Measurements from ENCODE around the gene FOCAD.
A peak's percentile ranks its signal among the peaks of the same experiment; 100 is the strongest.
"Not testable (repeated sequence)": the region's sequence is repeated elsewhere in the genome, so short reads cannot be mapped to it uniquely, and the experiment has no call there.

FOCAD gene

DNA sequence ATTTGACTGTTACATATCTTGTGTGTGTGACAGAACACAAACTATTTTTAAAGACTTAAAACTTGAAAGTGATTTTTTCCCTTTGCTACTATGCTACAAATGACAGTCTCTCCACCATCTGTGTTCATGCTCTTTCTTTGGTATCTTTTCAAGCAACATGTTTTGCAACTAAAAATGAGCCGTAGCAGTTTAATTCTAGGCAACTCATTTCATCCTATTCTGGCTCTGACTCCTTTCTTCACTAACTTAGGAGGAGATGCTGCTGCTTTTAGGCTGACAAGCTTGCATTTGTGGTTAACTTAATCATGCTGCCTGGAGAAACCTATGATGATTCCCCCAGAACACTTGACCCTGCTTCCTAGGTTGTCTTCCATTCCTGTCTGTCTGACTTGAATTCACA lies 246.8 kb downstream of the FOCAD start:
- no peaks in the 10 kb centered on the region for H3K27me3 Mint-ChIP-seq
- ATAC-seq (replicated peaks), result no peak
- no peak overlapping the region for H3K4me3 Mint-ChIP-seq
- H3K4me1 Mint-ChIP-seq, result no peaks in the 10 kb centered on the region
- no peaks in the 10 kb centered on the region for H3K9me3 Mint-ChIP-seq
- H3K27ac Mint-ChIP-seq, result no peak overlapping the region
- DNase-seq, result no peak
- H3K36me3 Mint-ChIP-seq, result peaks cover 9 to 17% of the 10 kb centered on the region in 2 donors

DNA sequence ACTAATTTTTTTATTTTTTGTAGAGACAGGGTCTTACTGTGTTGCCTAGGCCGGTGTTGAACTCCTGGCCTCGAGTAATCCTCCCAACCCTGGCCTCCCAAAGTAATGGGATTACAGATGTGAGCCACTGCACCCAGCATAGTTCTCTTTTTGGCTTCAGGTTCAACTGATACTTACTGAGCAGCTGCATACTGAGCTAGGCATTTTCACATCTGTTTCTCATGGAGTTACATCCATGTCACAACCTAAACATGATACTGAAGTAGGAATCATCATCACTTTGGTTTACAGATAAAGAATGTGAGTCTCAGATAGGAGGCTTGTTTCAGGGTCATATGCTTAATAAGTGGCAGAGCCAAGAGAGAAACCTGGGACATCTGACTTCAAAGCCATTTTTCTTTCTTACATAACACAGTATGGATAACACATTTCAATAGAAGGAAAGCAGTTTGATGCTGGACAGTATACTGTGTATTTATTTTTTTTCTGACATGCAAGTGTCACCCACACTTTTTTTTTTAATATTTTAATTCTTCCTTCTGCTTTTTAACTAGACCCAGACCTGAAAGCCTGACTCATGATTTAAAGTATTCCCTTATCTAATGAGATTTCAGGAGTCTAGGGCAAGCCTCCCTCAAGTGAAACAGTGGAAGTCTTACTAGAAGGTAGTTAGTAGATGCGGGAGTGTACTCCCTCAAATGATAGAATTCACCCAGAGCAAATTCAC lies 256.6 kb downstream of the FOCAD start:
- Mint-ChIP-seq H3K4me1 (peaks cover 0 to 2% of the 10 kb centered on the region in 2 donors), H3K9me3 (no peaks in the 10 kb centered on the region), H3K36me3 (peaks cover 4 to 9% of the 10 kb centered on the region in 2 donors), H3K27ac (no peak overlapping the region), H3K27me3 (no peaks in the 10 kb centered on the region), H3K4me3 (no peak overlapping the region)
- ATAC-seq (replicated peaks) (peak; percentile 42 to 44), DNase-seq (no peak)

DNA sequence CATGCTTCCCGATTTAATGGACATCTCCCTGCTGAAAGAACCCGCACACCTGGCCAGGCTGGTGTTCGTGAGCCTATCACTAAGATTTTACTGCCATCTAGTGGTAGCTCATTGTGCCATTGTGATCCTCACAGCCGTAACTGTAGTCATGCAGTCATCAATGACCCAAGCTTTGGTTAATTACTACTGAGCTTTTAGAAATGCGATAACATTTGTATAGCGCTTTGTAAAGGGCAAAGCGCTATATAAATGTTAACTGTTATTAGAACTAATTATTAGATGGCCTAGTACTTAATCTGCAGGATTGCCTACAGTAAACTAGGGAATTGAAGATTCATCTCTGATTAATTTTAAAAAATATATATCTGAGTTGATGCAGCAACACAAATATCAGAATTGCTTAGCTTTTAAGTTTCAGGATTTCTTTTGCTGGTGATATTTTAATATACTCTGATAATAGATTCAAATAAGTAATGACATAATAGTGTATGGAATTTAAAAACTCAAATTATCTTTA lies 257.2 kb downstream of the FOCAD start:
- DNase-seq (peak; percentile 42), ATAC-seq (replicated peaks) (peak; percentile 96 to 100)
- H3K27ac Mint-ChIP-seq, result no peak overlapping the region
- no peaks in the 10 kb centered on the region for H3K27me3 Mint-ChIP-seq
- no peaks in the 10 kb centered on the region for H3K9me3 Mint-ChIP-seq
- peaks cover 4 to 7% of the 10 kb centered on the region in 2 donors for H3K36me3 Mint-ChIP-seq
- H3K4me3 Mint-ChIP-seq, result no peak overlapping the region
- peaks cover 0 to 2% of the 10 kb centered on the region in 2 donors for H3K4me1 Mint-ChIP-seq

DNA sequence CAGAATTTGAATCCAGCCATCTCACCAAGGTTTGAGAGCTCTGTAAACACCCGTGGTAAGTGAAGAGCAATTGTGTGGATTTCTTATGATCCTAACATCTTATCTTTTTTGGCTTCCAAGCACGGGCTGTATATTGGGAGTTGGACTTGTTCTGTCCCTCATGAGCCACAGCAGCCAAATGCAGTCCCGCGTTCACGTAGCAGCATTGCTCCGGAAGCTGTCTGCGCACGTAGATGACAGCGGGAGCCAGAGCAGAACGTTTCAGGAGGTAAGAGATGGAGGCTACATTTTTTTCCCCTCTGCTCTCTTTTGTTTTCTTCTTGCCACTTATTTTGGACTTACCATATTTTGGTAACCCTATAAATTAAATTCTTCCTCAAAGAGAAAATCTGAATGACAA lies 260.4 kb downstream of the FOCAD start:
- Mint-ChIP-seq H3K4me3 (no peak overlapping the region), H3K36me3 (peaks cover 0 to 12% of the 10 kb centered on the region in 2 donors), H3K9me3 (no peaks in the 10 kb centered on the region), H3K4me1 (peaks cover 5 to 9% of the 10 kb centered on the region in 2 donors), H3K27ac (peak overlapping the region; percentile 27), H3K27me3 (no peaks in the 10 kb centered on the region)
- DNase-seq (no peak), ATAC-seq (replicated peaks) (no peak)

DNA sequence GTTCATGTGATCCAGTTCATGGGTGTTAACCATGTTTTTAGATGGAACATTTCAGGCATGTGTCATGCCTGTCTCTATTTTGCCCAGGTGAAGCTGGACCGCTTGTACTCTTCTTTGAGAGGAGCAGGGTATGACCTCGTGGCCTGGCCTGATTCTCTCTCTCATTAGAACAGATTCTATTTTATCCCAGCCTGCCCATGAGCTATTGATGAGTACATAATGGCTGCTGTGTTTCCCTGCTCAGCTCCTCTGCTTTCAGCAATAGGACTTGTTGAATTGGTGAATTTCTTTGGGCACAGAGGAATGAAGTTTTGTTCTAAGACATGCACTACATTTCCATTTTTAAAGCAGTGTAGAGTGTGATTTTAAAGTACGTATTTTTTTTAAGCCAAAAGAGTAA lies 261.2 kb downstream of the FOCAD start:
- H3K27me3 Mint-ChIP-seq, result no peaks in the 10 kb centered on the region
- H3K9me3 Mint-ChIP-seq, result no peaks in the 10 kb centered on the region
- no peak for ATAC-seq (replicated peaks)
- DNase-seq, result no peak
- no peak overlapping the region for H3K4me3 Mint-ChIP-seq
- peaks cover 5 to 9% of the 10 kb centered on the region in 2 donors for H3K4me1 Mint-ChIP-seq
- no peak overlapping the region for H3K27ac Mint-ChIP-seq
- peaks cover 0 to 12% of the 10 kb centered on the region in 2 donors for H3K36me3 Mint-ChIP-seq

DNA sequence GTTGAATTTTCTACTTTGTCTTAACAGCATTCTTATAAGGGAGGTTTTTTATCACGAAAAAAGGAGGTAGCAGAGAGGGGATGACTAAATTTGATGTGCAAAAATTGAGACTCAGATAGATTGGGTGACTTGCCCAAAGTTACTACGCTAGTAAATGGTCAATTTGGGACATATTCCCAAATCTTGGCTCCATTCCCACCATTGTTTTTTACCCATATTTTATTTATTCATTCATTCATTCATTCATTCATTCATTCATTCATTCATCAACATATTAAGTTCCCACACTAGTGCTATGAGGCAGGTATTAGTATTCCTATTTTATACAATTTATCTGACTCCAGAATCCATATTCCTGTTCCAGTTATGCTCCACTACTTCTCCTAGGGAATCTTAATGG lies 261.8 kb downstream of the FOCAD start:
- Mint-ChIP-seq H3K9me3 (no peaks in the 10 kb centered on the region), H3K4me1 (peaks cover 5 to 9% of the 10 kb centered on the region in 2 donors), H3K36me3 (peaks cover 0 to 12% of the 10 kb centered on the region in 2 donors), H3K27ac (no peak overlapping the region), H3K27me3 (no peaks in the 10 kb centered on the region), H3K4me3 (no peak overlapping the region)
- DNase-seq (no peak), ATAC-seq (replicated peaks) (no peak)

GRCh38 chr9:20948703-20949102 lies 264.6 kb downstream of the FOCAD start:
- Mint-ChIP-seq H3K9me3 (no peaks in the 10 kb centered on the region), H3K27me3 (no peaks in the 10 kb centered on the region), H3K27ac (no peak overlapping the region), H3K4me3 (no peak overlapping the region), H3K4me1 (peaks cover 2 to 9% of the 10 kb centered on the region in 2 donors), H3K36me3 (peaks cover 5 to 29% of the 10 kb centered on the region in 2 donors)
- DNase-seq (no peak), ATAC-seq (replicated peaks) (no peak)

DNA sequence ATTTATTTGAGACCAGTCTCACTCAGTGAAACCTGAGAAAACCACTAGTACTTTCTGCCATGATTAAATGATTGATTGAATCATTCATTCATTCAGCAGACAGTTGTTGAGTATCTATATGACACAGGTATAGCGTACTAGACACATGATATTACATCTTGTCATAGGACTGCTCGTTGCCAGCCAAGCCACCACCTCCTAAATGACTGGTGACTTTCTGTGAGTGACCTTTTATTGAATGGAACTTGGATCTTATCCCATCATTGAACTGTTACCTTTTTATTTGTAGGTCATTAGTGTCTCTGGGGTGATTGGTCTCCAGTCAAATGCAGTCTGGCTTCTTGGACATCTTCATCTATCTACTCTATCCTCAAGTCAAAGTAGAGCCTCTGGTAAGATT lies 266.6 kb downstream of the FOCAD start:
- peaks cover 5 to 30% of the 10 kb centered on the region in 2 donors for H3K36me3 Mint-ChIP-seq
- H3K4me3 Mint-ChIP-seq, result no peak overlapping the region
- no peaks in the 10 kb centered on the region for H3K9me3 Mint-ChIP-seq
- H3K27ac Mint-ChIP-seq, result no peak overlapping the region
- H3K27me3 Mint-ChIP-seq, result no peaks in the 10 kb centered on the region
- DNase-seq (no peak), ATAC-seq (replicated peaks) (no peak)
- H3K4me1 Mint-ChIP-seq, result peaks cover 2 to 9% of the 10 kb centered on the region in 2 donors

DNA sequence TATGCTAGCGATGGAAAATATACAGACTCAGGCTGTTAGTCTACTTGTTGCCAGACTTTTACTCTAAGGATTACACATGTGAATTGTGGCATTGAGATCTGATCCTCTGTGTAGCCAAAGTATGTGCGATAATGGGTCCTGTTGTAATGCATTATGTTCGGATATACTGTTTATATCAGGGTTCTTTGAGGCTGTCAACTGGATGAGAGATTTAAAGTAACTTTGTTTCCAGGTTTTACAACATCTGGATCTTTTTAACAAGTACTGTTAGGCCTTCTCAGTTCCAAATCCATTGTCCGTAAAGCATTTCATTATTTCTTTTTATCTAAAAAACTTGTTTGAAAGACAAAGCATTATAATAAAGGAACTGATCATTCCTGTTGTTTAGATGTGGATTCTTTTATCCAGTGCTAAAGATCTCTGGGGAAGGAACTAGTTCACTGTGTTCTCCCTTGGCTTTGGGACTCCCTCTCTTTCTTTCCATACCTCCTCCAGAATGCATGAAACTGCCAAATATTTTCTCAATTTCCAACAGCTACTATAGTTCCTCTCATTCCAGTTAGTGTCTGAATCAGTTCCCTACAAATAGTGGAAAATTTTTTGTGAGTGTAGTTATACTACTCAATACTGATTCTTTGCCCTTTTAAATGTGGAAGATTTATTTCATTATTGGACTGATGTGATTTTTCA lies 278.6 kb downstream of the FOCAD start:
- ATAC-seq (replicated peaks) (no peak), DNase-seq (no peak)
- Mint-ChIP-seq H3K9me3 (peaks cover 0 to 7% of the 10 kb centered on the region in 2 donors), H3K27ac (no peak overlapping the region), H3K27me3 (no peaks in the 10 kb centered on the region), H3K4me1 (no peaks in the 10 kb centered on the region), H3K4me3 (no peak overlapping the region), H3K36me3 (peaks cover 19 to 39% of the 10 kb centered on the region in 2 donors)

- Mint-ChIP-seq H3K27me3 (no peaks in the 10 kb centered on the region), H3K4me3 (no peak overlapping the region), H3K4me1 (peaks cover 0 to 13% of the 10 kb centered on the region in 2 donors), H3K27ac (no peak overlapping the region), H3K36me3 (peaks cover 26 to 33% of the 10 kb centered on the region in 2 donors), H3K9me3 (peaks cover 0 to 13% of the 10 kb centered on the region in 2 donors)
- ATAC-seq (replicated peaks), result no peak
- no peak for DNase-seq
Measured at GRCh38 chr9:20972684-20973083, 288.6 kb downstream of the FOCAD start.

DNA sequence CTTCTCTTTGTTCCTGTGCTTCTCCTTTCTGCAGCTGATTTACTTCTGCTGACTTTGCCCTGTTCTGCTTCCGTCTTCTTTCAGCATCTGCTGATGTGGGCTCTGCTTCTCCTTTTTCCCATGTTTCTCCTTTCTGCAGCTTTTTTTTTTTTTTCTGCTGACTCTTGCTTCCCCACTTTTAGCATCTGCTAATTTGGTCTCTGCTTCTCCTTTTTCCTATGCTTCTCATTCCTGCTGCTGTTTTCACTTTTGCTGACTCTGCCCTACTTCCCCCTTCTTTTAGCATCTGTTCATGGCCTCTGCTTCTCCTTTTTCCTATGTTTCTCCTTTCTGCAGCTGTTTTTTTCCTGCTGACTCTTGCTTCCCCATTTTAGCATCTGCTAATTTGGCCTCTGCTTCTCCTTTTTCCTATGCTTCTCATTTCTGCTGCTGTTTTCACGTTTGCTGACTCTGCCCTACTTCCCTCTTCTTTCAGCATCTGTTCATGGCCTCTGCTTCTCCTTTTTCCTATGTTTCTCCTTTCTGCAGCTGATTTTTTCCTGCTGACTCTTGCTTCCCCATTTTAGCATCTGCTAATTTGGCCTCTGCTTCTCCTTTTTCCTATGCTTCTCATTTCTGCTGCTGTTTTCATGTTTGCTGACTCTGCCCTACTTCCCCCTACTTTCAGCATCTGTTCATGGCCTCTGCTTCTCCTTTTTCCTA lies 289.3 kb downstream of the FOCAD start:
- H3K27me3 Mint-ChIP-seq; DNase-seq; ATAC-seq (replicated peaks); H3K4me3 Mint-ChIP-seq; H3K27ac Mint-ChIP-seq: not testable (repeated sequence)
- peaks cover 0 to 13% of the 10 kb centered on the region in 2 donors for H3K9me3 Mint-ChIP-seq
- peaks cover 27 to 37% of the 10 kb centered on the region in 2 donors for H3K36me3 Mint-ChIP-seq
- peaks cover 0 to 13% of the 10 kb centered on the region in 2 donors for H3K4me1 Mint-ChIP-seq

DNA sequence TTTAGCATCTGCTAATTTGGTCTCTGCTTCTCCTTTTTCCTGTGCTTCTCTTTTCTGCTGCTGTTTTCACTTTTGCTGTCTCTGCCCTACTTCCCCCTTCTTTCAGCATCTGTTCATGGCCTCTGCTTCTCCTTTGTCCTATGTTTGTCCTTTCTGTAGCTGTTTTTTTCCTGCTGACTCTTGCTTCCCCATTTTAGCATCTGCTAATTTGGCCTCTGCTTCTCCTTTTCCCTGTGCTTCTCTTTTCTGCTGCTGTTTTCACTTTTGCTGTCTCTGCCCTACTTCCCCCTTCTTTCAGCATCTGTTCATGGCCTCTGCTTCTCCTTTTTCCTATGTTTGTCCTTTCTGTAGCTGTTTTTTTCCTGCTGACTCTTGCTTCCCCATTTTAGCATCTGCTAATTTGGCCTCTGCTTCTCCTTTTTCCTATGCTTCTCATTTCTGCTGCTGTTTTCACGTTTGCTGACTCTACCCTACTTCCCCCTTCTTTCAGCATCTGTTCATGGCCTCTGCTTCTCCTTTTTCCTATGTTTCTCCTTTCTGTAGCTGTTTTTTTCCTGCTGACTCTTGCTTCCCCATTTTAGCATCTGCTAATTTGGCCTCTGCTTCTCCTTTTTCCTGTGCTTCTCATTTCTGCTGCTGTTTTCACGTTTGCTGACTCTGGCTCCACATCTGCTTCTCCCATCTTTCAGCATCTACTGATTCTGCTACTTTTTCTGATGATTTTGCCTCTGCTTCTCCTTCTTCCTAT lies 290.3 kb downstream of the FOCAD start:
- Mint-ChIP-seq H3K9me3 (peaks cover 0 to 13% of the 10 kb centered on the region in 2 donors), H3K36me3 (peaks cover 27 to 43% of the 10 kb centered on the region in 2 donors), H3K4me1 (peaks cover 0 to 13% of the 10 kb centered on the region in 2 donors)
- not testable (repeated sequence) for H3K27ac Mint-ChIP-seq; H3K27me3 Mint-ChIP-seq; DNase-seq; H3K4me3 Mint-ChIP-seq; ATAC-seq (replicated peaks)

DNA sequence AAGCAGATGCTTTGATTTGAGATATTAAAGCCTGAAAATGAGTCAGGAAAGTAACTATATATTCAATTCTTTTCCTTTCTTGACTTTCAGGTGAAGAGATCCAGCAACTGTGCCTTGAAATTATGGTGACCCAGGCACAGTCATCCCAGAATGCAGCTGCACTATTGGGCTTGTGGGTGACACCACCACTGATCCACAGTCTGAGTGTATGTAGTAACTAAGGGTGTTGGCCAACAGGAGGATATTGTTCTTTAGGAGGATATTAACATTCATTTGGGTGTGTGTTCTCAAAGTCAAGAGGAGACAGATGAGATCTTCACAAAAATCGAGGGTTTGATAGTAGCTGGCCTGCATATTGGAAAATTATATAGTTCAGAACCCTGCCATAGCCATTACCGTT lies 294.2 kb downstream of the FOCAD start:
- DNase-seq, result no peak
- peaks cover 23 to 46% of the 10 kb centered on the region in 2 donors for H3K36me3 Mint-ChIP-seq
- no peak for ATAC-seq (replicated peaks)
- peaks cover 0 to 7% of the 10 kb centered on the region in 2 donors for H3K9me3 Mint-ChIP-seq
- H3K4me1 Mint-ChIP-seq, result peaks cover 9 to 19% of the 10 kb centered on the region in 2 donors
- H3K4me3 Mint-ChIP-seq, result no peak overlapping the region
- no peak overlapping the region for H3K27ac Mint-ChIP-seq
- H3K27me3 Mint-ChIP-seq, result no peaks in the 10 kb centered on the region
